ENCODE measurements around the gene FOSL2.

Gene FOSL2

GRCh38 chr2:28432362-28432761 is 39.7 kb downstream of the FOSL2 start:
- no peak for DNase-seq (ENCODE audit: low spot score)

- no peak for DNase-seq (ENCODE audit: low spot score)
Observed at GRCh38 chr2:28433215-28433614, 40.6 kb downstream of the FOSL2 start.

- no peak for DNase-seq (ENCODE audit: low spot score)
Observed at GRCh38 chr2:28433935-28434599, 41.4 kb downstream of the FOSL2 start.

- no peak for DNase-seq (ENCODE audit: low spot score)
Observed at GRCh38 chr2:28434600-28434989, 41.9 kb downstream of the FOSL2 start.

DNA sequence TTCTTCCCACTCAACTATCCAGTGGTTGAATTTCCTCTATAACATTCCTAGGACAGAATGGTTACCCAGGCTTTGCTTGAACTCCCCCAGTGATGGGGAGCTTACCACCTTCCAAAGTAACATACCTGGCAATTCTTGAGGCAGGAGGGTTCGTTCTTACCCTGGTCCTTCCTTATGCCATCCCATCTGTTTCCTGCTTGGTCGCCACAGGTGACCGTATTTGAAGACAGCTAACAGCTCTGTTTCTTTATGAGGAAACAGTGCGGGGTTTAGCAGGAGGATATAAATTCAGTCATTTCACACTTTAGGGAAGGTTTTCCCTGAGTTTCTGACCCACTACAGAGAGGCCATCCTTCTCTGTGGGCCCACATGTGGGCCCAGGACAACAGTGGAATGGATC is 42.6 kb downstream of the FOSL2 start:
- no peak for DNase-seq (ENCODE audit: low spot score)

- no peak for DNase-seq (ENCODE audit: low spot score)
Observed at GRCh38 chr2:28435814-28436351, 43.2 kb downstream of the FOSL2 start.

DNA sequence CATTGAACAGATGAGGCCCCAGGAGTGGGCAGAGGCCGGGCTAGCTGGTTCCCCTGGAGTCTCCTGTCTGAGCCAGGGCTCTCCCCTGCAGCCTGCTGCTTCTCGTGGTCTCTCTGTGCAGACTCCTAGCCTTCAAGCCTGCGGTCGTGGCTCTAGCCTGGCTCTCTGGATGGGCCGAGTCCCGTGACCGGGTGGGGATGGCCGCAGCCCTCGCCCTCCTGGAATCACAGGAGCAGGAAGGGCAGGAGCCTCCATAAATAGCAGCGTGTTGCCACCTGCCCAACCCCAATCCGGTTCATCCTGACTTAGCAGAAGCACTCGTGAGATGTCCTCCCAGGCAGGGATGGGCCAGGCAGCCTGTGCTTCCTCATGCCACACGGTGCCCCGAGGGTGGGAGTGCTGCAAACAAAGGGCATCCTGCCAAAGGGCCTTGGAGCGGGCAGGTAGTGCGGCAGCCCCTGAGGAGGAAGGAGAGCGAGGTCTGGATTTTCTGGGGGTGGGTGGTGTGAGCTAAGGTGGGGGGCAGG is 43.9 kb downstream of the FOSL2 start:
- no peak for DNase-seq (ENCODE audit: low spot score)

GRCh38 chr2:28437149-28437835 is 44.6 kb downstream of the FOSL2 start:
- no peak for DNase-seq (ENCODE audit: low spot score)

DNA sequence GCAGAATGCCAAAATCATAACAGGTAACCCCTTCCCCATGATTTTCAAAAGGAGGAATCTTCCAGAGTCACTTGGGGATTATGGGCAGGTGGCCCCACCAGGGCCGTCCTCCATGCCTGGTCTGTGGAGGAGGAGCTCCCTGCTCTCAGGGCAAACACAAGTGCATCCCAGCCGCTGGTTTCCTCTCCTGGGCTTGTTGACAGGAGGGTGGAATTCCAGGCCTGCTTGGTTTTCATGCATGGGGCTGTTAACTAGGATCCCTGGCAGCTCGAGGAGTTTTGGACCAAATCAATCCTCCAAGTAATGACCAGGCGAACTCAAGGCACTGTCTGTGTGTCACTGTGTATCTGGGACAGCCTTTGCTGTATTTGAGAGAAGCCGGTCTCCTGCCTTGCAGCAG is 45.3 kb downstream of the FOSL2 start:
- no peak for DNase-seq (ENCODE audit: low spot score)

- DNase-seq (ENCODE audit: low spot score) = no peak
Observed at GRCh38 chr2:28438532-28439063, 45.9 kb downstream of the FOSL2 start.

DNA sequence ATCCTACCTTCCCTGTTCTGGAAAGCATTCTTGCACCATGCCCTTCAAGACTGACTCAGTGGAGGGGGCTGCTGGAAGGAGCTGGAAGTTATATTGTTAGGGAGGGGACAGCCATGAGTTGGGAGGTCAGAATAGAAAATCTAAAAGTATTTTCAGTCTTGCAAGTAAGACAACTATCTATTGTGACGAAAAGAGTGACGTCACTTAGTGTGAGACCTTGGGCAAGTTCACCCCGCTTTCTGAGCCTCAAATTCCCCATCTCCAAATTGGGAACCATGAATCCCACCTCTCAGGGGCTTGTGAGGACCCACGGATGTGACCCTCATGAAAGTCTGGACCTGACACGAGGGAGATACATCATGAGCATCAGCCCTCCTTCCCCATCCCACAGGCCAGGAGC is 46.5 kb downstream of the FOSL2 start:
- DNase-seq (ENCODE audit: low spot score) = no peak

DNA sequence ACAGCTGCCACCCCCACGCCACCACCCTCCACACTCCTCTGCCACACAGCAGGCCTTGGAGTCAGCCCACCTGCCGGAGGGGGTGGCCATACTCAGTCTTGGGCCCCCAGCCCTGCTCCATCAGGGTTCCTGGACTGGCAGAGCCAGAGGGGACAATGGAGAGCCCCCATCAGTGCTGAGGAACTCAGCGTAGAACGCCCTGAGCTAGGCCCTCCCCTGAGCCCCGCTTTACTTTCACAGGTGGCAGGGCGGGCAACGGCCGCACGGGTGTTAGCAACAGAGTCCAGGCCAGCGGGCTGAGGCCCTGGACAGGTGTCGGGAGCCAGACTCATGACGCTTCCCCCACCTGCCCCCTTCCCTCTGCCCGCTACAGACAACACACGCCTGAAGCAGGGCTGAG is 47.1 kb downstream of the FOSL2 start:
- no peak for DNase-seq (ENCODE audit: low spot score)

- no peak for DNase-seq (ENCODE audit: low spot score)
Observed at GRCh38 chr2:28442328-28442727, 49.7 kb downstream of the FOSL2 start.

- DNase-seq (ENCODE audit: low spot score) = no peak
Observed at GRCh38 chr2:28444956-28445355, 52.3 kb downstream of the FOSL2 start.

- DNase-seq (ENCODE audit: low spot score) = peak; percentile 94
Observed at GRCh38 chr2:28445448-28446258, 53.0 kb downstream of the FOSL2 start.

DNA sequence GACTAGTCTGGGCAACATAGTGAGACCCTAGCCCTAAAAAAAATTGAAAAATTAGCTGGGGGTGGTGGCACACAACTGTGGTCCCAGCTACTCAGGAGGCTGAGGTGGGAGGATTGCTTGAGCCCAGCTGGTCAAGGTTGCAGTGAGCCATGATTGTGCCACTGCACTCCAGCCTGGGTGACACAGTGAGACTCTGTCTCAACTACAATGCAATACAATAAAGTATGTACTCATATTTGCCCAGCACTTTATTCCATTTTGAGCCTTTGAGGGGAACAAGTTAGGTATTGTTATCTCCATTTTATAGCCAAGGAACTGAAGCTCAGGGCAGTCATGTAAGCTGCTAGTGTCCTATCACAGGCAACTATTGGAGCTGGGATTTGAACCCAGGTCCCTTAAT is 53.9 kb downstream of the FOSL2 start:
- no peak for DNase-seq (ENCODE audit: low spot score)

DNA sequence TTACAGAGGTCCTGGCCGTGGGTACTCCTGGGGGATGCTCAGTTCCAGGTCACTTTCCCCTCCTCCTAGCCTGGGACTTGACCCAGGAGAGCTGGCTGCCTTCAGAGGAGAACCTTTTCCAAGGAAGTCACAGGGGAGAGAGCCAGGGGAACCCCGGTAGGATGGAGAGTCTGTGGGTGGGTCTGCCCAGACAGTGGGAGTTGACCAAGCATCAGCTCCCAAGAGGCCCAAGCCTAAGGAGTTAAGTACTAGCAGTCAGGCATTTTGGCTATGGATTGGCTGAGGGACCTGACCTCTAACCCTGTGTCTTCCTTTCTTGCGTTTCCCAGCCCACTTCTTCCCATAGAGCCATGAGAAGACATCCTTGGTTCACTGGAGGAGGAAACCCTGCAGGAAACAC is 54.4 kb downstream of the FOSL2 start:
- DNase-seq (ENCODE audit: low spot score) = no peak

DNA sequence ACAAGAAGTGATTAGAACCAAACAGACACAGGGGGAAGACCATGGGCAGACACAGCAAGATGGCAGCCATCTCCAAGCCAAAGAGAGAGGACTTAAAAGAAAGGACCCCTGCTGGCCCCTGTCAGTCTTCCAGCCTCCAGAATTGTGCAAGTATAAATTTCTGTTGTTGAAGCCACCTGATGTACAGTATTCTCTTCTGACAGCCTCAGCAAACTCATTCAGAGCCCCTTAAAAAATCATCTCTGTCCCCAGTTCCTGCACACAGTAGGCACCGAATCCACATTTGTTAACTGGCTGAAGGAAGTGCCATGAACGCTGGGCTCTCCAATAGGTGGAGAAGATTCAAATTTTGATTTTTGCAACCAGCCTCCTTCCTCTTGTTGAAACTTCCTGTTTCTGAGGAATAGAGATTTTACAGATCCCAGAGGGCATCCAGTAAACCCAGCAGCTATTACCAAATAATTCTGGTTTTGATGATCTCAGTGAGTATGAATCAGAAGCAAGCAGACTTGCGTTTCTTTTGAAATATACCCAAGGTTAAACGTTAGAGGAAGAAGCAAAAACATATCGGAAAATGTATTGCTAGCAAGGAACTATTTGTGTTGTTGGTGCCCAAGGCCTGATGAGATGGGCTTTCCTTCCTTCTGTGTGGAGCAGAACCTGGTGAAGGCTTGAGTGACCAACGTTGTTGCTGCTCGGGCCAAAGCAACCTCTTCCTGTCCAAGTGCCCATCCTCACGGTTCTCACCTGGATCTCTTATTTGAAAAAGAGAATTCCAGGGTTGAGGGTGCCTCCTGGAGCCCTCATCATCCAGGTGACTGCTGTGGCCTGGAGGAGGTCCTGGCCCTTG is 55.5 kb downstream of the FOSL2 start:
- peak; percentile 83 for DNase-seq (ENCODE audit: low spot score)

- DNase-seq (ENCODE audit: low spot score) = no peak
Observed at GRCh38 chr2:28448793-28449100, 56.1 kb downstream of the FOSL2 start.

GRCh38 chr2:28449126-28449487 is 56.4 kb downstream of the FOSL2 start:
- DNase-seq (ENCODE audit: low spot score) = no peak

- peak; percentile 45 for DNase-seq (ENCODE audit: low spot score)
Observed at GRCh38 chr2:28449488-28450395, 57.1 kb downstream of the FOSL2 start.

All from GM03348 (cell line).